HG03558 (cell line): ENCODE measurements around the gene HS1BP3.
A peak's percentile ranks its signal among the peaks of the same experiment; 100 is the strongest.

ENCODE experiments used
- ATAC-seq: cut with Tn5 transposase; IDR thresholded peaks from one replicate; pipeline ENCODE4 v1.9.1; 2021; ENCODE audit warnings: moderate number of reproducible peaks; ENCODE audit not compliant: unreplicated experiment; ENCODE audit errors: extremely low read depth

Gene HS1BP3, protein sequence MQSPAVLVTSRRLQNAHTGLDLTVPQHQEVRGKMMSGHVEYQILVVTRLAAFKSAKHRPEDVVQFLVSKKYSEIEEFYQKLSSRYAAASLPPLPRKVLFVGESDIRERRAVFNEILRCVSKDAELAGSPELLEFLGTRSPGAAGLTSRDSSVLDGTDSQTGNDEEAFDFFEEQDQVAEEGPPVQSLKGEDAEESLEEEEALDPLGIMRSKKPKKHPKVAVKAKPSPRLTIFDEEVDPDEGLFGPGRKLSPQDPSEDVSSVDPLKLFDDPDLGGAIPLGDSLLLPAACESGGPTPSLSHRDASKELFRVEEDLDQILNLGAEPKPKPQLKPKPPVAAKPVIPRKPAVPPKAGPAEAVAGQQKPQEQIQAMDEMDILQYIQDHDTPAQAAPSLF

DNA sequence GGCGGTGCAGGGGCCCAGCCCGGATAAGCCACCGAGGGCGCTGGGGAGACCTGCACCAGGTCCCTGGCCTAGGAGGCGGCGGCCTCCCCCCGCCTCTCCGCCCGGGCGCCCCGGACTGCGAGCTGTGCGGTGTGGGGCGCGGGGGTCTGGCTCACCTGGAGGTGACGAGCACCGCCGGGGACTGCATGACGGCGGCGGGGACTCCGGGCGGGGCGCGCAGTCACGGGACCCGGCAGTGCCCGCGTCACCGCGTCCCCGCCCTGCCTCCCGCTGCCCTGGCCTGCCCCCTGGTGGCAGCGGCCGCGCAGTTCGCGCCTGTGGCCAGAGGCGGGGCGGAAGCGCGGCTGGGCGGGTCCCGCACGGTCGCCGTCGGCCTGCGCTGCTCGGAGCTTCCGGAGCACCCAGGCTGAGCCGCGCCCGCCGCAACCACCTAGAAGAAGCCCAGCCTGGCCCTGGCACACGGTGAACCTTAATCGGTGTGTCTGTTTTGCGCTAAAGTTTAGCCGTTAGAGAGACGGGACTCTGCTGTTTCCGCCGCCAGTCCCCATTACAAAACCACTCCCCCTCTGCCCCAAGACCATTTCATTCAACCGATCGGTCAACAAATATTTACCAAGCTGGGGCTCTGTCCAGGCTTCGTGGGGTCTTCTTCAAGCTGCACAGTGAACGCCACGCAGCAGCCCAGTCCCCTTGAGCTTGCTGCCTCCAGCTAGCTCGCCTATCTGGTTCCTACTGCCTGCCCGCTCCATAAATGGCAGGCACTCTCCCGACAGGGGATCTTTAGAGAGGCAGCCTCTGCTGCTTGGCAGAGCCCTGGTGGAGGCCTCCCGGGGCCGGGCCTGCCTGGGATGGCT is at the start of gene HS1BP3:
Gene HS1BP3, minus strand, starts transcription at position 222 of the 854 bp plus-strand sequence. Its CDS starts 35 bp downstream, at position 187.
- ATAC-seq = peak; percentile 95

DNA sequence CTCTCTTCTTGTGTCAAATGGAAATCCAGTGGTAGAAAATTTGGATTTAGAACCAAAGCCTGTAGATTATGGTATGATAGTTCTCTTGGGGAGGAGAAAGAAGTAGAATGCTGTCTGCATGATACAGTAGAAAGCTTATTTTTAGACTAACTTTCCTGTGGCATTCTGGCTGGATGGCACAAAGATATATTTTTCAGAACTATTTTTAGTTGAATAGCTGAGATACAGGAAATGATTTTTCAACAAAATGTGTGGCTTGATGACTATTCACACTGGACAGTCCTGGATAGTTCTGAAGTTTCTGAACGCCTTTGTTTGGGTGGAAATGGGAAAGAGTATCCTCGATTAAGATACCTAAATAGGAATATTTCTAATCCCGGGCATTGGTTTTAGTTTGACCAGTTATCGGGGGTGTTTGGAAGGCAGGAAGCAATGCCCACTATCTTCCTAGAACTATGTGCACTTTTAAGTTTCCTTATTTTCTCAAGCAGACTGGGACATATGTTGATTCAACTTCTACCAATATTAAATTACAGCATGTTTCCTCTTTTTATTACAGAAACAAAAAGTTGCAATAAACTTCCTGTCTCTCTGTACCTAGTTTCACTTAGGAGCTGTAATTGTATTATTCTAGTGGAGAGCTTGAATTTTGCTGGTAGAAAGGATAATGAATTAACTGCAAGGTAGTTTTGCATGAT is 48.2 kb upstream of the HS1BP3 start:
- no peak for ATAC-seq

DNA sequence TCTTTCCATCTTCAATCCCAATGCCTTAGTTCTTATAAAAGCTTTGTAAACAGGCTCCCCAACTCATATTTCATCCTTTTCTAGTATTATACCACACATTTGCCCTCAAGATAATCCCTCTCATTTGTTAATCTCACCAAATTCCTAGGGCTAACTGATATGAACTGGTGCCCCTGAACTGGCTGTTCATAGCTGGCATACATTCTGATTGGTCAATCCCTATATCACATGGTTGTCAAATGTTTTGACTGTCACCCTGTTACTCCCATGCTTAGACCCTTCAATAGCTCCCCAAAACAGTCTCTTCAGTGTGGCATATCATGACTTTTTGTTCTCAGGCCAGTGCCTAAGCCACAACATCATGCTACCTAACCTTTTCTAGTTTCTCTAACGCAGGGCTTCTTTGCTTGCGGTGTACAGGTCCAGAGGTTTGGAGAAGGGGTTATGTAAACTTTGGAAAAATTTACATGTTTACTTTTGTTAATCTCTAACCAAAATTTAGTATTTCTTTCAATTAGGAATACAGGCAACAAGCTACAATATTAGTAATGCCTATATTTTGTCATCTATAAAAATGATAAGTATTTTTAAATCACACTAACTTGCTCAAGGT is 46.5 kb upstream of the HS1BP3 start:
- no peak for ATAC-seq

DNA sequence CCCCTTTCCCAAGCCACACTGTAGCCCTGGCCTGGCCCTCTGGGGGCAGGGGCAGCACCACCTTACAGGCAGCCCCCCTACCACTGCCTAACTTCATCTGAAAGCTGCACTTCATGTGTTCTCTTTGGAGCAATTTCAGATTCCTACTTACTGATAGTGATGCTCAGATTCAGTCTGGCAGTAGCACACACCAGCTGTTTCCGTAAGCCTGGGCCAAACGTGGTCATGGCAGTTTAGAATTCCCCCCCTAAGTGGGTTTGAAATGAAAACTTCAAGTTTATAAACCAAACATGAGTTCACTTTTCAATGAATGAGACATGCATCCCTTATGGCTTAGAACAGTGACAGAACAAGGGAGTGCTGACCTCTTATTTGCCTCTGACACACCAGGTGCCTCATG is 45.5 kb upstream of the HS1BP3 start:
- no peak for ATAC-seq

DNA sequence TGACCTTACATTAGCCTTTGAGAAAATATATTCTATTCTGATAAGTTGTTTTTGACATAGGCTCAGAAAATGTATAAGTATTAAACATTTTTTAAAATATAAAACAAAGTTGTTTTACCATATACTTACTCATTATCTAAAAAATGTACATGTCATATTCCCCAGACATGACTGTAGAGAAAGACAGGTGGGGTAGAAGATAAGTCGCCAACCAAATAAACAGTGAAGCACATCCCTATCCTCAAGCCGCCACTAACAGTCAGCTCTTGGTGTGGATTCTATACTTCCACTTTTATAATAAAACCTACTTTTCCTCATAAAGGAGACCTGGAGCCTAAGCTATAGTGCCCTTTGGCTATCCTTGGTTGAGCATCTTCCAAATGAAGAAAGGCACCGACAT is 42.4 kb upstream of the HS1BP3 start:
- ATAC-seq = no peak

DNA sequence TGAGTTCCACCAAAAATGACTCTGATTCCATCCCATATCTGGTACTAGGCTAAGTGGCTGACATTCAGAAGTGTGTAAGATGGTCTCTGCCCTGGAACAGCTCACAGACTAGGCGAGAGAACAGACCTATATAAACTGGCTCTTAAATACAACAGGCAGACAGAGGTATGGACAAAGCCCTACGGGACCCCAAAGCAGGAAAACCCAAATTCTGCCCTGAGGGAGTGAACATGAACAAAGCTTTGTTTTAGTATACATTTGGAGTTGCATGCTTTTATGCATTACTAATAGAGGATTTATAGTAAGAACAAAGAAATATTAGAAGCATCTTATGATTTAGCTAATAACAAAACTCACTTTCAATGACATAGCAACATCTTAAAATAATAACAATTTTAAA is 41.2 kb upstream of the HS1BP3 start:
- ATAC-seq = no peak

DNA sequence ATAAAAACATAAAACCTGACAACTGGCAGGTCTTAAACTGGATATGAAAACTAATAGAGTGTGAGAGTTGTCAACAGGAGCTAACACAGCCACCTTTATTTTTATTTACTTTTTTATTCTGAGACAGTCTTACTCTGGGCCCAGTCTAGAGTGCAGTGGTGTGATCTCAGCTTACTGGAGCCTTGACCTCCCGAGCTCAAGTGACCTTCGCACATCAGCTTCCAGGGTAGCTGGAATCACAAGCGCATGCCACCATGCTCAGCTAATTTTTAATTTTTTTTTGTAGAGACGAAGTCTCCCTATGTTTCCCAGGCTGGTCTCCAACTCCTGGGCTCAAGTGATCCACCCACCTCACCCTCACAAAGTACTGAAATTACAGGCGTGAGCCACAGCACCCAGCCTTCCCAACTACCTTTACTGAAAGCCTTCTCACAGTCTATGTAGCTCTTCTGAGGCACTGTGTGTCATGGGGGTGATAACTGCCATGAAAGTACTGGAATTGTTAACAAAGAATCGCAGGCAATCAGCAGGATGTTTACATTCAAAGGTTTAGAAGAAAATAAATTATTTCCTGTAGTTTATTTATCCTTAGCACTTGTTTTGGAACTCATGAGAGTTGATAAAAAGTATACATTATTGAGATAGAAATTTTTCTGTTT is 40.3 kb upstream of the HS1BP3 start:
- ATAC-seq = no peak

DNA sequence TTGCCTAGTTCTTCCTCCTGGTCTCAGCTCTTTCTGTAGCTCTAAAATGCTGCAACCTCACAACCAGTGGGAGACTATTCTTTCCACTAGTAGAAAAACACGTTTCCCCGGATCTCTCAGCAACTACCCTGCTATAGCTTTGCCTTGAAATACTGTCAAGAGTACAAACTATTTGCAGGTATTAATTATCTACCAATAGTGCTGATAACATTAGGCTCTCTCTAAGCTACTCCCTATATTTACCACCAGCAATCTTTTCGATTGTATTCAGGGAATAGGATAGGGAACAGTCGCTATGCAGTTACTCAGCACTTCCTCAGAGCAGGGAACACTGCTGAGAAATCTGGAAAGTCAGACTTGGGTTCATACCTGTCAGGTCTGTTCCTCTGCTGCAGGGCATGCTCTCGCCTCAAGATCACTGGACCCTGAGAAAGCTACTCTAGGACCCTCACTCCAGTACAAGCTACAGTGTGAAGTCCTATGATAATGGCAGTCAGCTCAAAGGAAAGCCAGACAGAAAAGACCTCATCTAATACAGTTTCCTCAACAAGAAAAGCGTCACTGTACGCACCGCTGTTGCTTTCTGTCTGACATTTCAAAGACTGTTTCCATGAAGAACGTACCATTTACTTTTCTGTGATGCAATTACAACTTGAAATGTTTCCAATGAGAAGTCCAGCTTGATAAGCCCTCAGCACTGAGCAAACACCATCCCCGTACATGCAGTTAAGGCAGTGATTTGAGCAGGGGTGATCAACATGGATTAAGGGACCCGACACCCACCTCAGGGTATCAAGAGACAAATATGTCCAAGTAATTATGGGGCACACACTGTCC is 38.7 kb upstream of the HS1BP3 start:
- no peak for ATAC-seq

DNA sequence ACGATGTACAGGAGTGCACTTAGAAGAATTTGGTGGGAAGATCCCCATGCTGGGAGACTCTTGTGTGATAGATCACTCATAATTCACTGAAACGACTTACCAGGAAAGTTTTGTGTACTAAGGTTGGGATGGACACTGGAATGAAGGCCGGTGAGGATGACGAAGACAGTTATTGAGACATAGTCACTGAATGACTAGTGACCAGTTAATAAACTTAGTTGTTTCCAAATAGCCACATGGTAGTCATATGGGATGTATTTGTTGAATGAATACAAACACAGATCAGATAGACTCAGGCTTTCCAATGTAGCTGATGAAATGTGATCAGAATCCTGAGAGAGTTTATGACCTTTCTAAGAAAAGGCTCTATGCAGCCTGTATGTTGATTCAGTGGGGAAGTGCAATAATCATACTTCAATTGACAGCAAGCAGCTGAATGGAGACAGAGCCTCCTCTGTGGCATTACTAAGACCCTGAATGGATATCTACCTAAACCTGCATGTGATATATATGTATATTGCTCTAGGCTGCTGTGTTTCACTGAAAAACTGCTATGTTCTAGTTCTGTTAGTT is 36.4 kb upstream of the HS1BP3 start:
- no peak for ATAC-seq

DNA sequence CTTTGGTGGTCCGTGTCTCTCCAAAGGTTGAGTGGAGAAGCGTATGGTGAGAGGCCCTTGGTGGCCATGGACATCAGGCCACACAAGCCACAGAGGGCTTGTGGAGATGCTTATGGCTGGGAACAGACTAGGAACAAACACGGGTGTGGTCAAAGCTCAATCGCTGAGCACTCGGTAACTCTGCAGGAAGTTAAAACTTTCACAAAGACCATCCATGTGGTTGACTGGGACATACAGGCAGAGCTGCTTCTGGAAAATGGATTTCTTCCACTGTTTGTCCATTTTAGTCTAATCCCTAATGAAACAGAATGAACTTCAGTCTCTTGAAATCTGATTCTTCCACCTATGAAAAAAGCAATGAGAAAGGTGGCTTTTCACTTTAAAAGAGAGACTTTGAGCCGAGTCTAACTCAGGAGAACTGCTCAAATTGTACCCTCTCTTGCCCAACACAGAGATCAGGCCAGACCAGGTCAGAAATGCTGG is 33.7 kb upstream of the HS1BP3 start:
- ATAC-seq = no peak

DNA sequence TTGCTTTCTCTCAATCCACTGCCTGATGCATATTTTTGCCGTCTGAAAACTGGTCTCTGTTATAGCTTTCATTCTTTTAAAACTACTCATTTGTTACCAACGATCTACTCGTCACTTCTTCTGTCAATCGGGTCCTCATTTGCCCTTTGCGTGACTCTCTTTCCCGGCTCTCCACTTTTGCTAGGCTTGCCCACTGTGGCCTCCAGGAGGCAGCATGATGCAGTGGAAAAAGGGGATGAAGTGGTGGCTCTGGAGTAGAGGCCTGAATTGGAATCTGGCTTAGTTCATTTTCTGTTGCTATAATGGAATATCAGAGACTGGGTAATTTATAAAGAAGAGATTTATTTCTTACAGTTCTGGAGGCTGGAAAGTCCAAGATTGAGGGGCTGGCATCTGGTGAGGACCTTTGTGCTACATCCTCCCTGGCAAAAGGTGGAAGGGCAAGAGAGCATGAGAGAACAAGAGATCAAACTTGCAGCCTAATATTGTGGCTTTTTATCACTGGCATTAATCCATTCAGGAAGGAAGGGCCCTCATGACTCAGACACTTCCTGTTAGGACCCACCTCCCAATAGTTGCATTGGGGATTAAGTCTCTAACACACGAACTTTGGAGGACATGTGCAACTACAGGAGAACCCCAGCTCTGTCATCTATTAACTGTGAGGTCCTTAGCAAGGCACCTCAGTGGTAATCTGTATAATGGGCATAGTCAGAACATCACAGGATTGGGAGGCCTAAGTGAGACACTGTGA is 31.4 kb upstream of the HS1BP3 start:
- ATAC-seq = no peak

DNA sequence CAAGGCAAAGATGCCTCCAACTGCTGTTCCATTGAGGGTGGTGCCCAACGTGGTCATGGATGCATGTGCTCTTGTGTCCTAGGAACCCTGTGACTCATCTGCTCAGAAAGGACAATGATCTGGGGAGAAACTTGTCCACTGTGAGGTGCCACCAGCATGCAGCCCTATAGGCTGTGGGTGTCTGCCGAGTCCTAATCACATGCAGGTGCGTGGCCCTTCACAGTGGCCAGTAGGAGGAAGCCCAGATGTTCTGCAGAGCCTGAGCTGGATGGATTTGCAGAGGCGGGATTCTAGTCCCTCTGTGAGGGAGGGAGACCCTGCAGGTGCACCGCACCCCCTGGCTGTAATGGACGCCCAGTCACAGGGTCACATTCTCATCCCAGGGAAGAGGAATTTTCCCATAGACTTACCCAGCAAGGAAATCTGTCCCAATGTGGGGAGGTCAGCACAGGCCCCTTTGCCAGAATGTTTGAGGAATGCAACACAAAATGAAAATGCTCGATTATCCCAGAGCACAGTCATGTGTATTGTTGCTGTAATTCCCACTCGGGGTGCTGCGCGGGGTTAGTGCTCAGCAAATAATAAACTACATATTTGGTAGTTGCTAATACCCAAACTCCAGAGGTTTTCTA is 30.0 kb upstream of the HS1BP3 start:
- ATAC-seq = no peak

DNA sequence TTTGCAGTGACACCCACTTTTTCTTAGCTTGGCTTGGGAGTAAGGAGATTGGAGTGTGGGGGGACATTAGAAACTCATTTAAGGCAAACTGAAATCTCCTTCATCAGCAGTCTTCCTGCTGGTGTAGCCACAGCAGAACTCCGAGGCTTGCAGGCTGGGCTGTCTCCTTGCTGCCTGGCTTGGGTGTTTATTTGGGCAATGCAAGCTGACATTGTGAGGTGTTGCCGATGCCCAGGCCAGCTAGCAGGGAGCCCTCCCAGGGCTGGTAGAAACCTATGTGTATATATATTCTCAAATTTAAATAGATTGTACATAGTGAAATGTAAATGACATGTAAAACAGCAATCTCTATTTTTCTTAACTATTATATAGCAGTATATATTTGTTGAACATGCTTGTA is 27.9 kb upstream of the HS1BP3 start:
- ATAC-seq = no peak

DNA sequence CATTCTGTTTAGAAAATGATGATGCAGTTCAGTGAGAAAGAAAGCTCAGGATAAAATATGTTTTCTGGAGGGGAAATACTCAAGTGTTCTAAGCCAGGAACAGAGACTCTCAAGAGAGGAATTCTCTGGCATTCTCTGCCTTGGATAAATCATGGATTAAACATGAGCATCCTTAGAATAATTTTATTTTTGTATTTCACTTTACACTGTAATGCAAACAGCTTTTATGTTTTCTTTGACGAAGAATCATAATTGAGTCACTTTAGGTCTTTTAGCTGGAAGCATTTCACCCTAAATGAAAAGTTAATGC is 27.1 kb upstream of the HS1BP3 start:
- no peak for ATAC-seq

DNA sequence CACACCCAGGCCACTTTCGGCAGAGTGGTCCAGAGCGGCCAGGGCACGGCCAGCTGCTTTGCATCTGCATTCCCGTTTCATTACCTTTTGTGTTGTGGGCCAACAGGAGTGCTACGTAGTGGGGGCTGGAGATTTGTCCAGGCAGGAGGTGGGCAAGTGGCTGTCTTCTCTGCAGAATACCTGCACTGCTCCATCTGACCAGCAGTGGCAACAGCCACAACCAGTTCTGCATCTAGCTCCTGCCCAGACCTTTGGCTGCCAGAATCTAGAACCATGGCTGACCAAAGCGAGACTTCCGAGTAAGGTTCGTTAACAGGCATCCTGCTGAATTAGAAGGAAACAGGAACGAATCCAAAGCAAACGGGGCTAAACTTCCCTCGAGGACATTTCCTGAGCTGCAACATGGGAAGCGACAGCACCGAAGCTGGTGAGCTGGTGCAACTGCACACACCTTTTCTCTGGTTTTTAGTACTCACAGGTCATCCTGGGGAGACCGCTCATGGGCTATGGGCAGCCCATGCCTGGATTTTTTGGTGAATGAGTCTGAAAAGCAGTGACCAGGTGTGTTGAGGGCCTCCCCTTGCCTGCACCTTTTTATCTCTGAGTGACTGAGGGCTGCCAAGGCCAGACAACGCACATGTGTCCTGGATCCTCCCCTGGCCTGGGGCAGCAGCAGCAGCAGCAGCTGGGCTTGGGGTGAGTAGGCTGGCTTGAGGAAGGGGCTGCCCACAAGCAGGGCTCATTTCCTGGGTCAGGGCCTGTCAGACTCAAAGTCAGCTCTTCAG is 26.6 kb upstream of the HS1BP3 start:
- ATAC-seq = no peak

DNA sequence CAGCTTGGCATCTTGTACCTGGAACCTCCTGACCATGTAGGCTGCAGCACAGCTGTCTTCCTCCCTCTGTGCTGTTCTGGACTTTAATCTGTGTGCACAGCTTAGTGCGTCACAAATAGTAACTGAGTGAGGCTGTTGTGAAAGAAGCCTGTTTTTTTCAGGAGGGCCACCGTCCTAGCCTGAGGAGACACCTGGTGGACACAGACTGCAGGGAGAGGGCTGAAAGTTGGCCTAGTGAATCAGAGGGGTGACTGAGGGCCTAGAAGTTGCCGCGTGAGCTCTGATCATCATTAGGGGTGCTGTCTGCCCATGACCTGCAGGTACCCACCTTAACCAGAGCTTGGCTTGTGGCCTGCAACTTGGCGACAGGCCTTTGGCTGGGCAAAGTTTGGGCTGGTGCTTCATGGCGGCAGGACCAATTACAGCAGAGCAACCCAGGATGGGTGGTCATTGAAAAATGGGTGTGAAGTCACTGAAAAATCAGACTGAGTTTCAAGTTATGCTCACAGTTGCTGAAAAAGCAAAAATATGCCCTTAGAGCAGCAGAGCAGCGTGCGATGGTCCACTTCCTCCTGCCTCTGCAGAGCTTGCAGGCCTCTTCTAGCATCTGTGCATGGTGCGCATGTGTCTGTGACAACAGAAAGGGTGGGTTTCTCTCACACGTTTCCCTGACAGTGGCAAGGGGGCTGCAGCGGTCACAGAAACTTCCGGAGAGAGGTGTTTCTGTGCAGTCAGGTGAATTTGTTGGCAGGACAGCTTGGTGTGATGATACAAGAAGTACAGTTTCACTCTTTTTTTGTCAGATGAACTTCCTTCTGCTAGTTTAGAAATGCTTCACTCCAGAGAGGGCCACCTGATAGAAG is 25.7 kb upstream of the HS1BP3 start:
- peak; percentile 32 for ATAC-seq
